ENCODE results near the gene NTNG1. TPM values are rescaled to one million over a fixed set of nuclear protein-coding genes. Genes with fewer than 3 reads are reported as not detected.
"Not testable (repeated sequence)": the region's sequence is repeated elsewhere in the genome, so short reads cannot be mapped to it uniquely, and the experiment has no call there.

Gene NTNG1
- total RNA-seq, 2 experiments from 2014 or later = 0.30 TPM; not detected in 1

- no peaks in the 10 kb centered on the region for H3K36me3 Mint-ChIP-seq
- POLR2A ChIA-PET = no interaction called here
- H3K9me3 Mint-ChIP-seq = no peaks in the 10 kb centered on the region
- DNase-seq (no peak), ATAC-seq (ENCODE audit: low read depth) (no peak)
- no peaks in the 10 kb centered on the region for H3K27me3 Mint-ChIP-seq
- no peaks in the 10 kb centered on the region for H3K4me1 Mint-ChIP-seq
- H3K4me3 Mint-ChIP-seq = no peak overlapping the region
- no peak overlapping the region for H3K27ac Mint-ChIP-seq
Observed at GRCh38 chr1:107195476-107195875, 54.6 kb downstream of the NTNG1 start.

- no peak for ATAC-seq (ENCODE audit: low read depth)
- no peaks in the 10 kb centered on the region for H3K4me1 Mint-ChIP-seq
- no peak for DNase-seq
- no peaks in the 10 kb centered on the region for H3K27me3 Mint-ChIP-seq
- H3K9me3 Mint-ChIP-seq = no peaks in the 10 kb centered on the region
- POLR2A ChIA-PET = no interaction called here
- H3K27ac Mint-ChIP-seq = no peak overlapping the region
- H3K36me3 Mint-ChIP-seq = no peaks in the 10 kb centered on the region
- no peak overlapping the region for H3K4me3 Mint-ChIP-seq
Observed at GRCh38 chr1:107196973-107197562, 56.2 kb downstream of the NTNG1 start.

- Mint-ChIP-seq H3K4me3 (no peak overlapping the region), H3K27me3 (no peaks in the 10 kb centered on the region), H3K36me3 (no peaks in the 10 kb centered on the region), H3K27ac (no peak overlapping the region), H3K9me3 (no peaks in the 10 kb centered on the region), H3K4me1 (no peaks in the 10 kb centered on the region)
- POLR2A ChIA-PET = no interaction called here
- DNase-seq = no peak
- ATAC-seq (ENCODE audit: low read depth) = no peak
Observed at GRCh38 chr1:107198561-107198960, 57.7 kb downstream of the NTNG1 start.

GRCh38 chr1:107200631-107201030 lies 59.8 kb downstream of the NTNG1 start:
- Mint-ChIP-seq H3K4me1 (no peaks in the 10 kb centered on the region), H3K27ac (no peak overlapping the region), H3K9me3 (no peaks in the 10 kb centered on the region), H3K27me3 (no peaks in the 10 kb centered on the region), H3K36me3 (no peaks in the 10 kb centered on the region), H3K4me3 (no peak overlapping the region)
- DNase-seq (no peak), ATAC-seq (ENCODE audit: low read depth) (no peak)
- POLR2A ChIA-PET = interaction anchor here (0.6 kb wide), 1 partner anchor 60 kb away, joined by 4 read pairs; no protein-coding TSS in a partner anchor

- H3K4me1 Mint-ChIP-seq = no peaks in the 10 kb centered on the region
- no peak overlapping the region for H3K4me3 Mint-ChIP-seq
- DNase-seq = no peak
- no peaks in the 10 kb centered on the region for H3K9me3 Mint-ChIP-seq
- ATAC-seq (ENCODE audit: low read depth) = no peak
- POLR2A ChIA-PET = no interaction called here
- H3K36me3 Mint-ChIP-seq = no peaks in the 10 kb centered on the region
- no peak overlapping the region for H3K27ac Mint-ChIP-seq
- no peaks in the 10 kb centered on the region for H3K27me3 Mint-ChIP-seq
Observed at GRCh38 chr1:107202007-107202406, 61.2 kb downstream of the NTNG1 start.

- DNase-seq = no peak
- Mint-ChIP-seq H3K9me3 (no peaks in the 10 kb centered on the region), H3K4me1 (no peaks in the 10 kb centered on the region), H3K27me3 (peaks cover 2% of the 10 kb centered on the region), H3K4me3 (no peak overlapping the region), H3K27ac (no peak overlapping the region), H3K36me3 (no peaks in the 10 kb centered on the region)
- no peak for ATAC-seq (ENCODE audit: low read depth)
- POLR2A ChIA-PET = no interaction called here
Observed at GRCh38 chr1:107213225-107213624, 72.4 kb downstream of the NTNG1 start.

- ATAC-seq (ENCODE audit: low read depth) (no peak), DNase-seq (no peak)
- no peak overlapping the region for H3K4me3 Mint-ChIP-seq
- H3K27ac Mint-ChIP-seq = no peak overlapping the region
- no peaks in the 10 kb centered on the region for H3K36me3 Mint-ChIP-seq
- POLR2A ChIA-PET = no interaction called here
- H3K4me1 Mint-ChIP-seq = no peaks in the 10 kb centered on the region
- H3K9me3 Mint-ChIP-seq = no peaks in the 10 kb centered on the region
- no peaks in the 10 kb centered on the region for H3K27me3 Mint-ChIP-seq
Observed at GRCh38 chr1:107220036-107220435, 79.2 kb downstream of the NTNG1 start.

- Mint-ChIP-seq H3K4me3 (no peak overlapping the region), H3K27ac (no peak overlapping the region), H3K36me3 (no peaks in the 10 kb centered on the region), H3K9me3 (no peaks in the 10 kb centered on the region), H3K27me3 (no peaks in the 10 kb centered on the region), H3K4me1 (no peaks in the 10 kb centered on the region)
- no peak for ATAC-seq (ENCODE audit: low read depth)
- POLR2A ChIA-PET = no interaction called here
- DNase-seq = no peak
Observed at GRCh38 chr1:107225706-107226105, 84.9 kb downstream of the NTNG1 start.

- DNase-seq = no peak
- no peak for ATAC-seq (ENCODE audit: low read depth)
- H3K4me3 Mint-ChIP-seq = no peak overlapping the region
- no peak overlapping the region for H3K27ac Mint-ChIP-seq
- H3K9me3 Mint-ChIP-seq = no peaks in the 10 kb centered on the region
- H3K4me1 Mint-ChIP-seq = no peaks in the 10 kb centered on the region
- H3K27me3 Mint-ChIP-seq = no peaks in the 10 kb centered on the region
- no peaks in the 10 kb centered on the region for H3K36me3 Mint-ChIP-seq
- POLR2A ChIA-PET = no interaction called here
Observed at GRCh38 chr1:107228704-107229371, 88.0 kb downstream of the NTNG1 start.

- Mint-ChIP-seq H3K9me3 (no peaks in the 10 kb centered on the region), H3K4me1 (no peaks in the 10 kb centered on the region), H3K36me3 (no peaks in the 10 kb centered on the region), H3K27ac (no peak overlapping the region), H3K4me3 (no peak overlapping the region), H3K27me3 (no peaks in the 10 kb centered on the region)
- DNase-seq (no peak), ATAC-seq (ENCODE audit: low read depth) (no peak)
- POLR2A ChIA-PET = no interaction called here
Observed at GRCh38 chr1:107229711-107230110, 88.9 kb downstream of the NTNG1 start.

- POLR2A ChIA-PET = no interaction called here
- H3K36me3 Mint-ChIP-seq = no peaks in the 10 kb centered on the region
- no peaks in the 10 kb centered on the region for H3K4me1 Mint-ChIP-seq
- H3K27ac Mint-ChIP-seq = no peak overlapping the region
- no peak overlapping the region for H3K4me3 Mint-ChIP-seq
- H3K9me3 Mint-ChIP-seq = no peaks in the 10 kb centered on the region
- ATAC-seq (ENCODE audit: low read depth) (no peak), DNase-seq (no peak)
- H3K27me3 Mint-ChIP-seq = no peaks in the 10 kb centered on the region
Observed at GRCh38 chr1:107230121-107230520, 89.3 kb downstream of the NTNG1 start.

GRCh38 chr1:107231291-107231690 lies 90.5 kb downstream of the NTNG1 start:
- Mint-ChIP-seq H3K36me3 (no peaks in the 10 kb centered on the region), H3K4me1 (no peaks in the 10 kb centered on the region), H3K9me3 (peaks cover 5% of the 10 kb centered on the region), H3K4me3 (no peak overlapping the region), H3K27me3 (no peaks in the 10 kb centered on the region), H3K27ac (no peak overlapping the region)
- POLR2A ChIA-PET = no interaction called here
- DNase-seq (no peak), ATAC-seq (ENCODE audit: low read depth) (no peak)

- Mint-ChIP-seq H3K9me3 (peaks cover 11% of the 10 kb centered on the region), H3K27ac (no peak overlapping the region), H3K4me1 (no peaks in the 10 kb centered on the region), H3K27me3 (no peaks in the 10 kb centered on the region), H3K36me3 (no peaks in the 10 kb centered on the region), H3K4me3 (no peak overlapping the region)
- no peak for ATAC-seq (ENCODE audit: low read depth)
- POLR2A ChIA-PET = no interaction called here
- DNase-seq = no peak
Observed at GRCh38 chr1:107232426-107232825, 91.6 kb downstream of the NTNG1 start.

GRCh38 chr1:107236760-107237159 lies 95.9 kb downstream of the NTNG1 start:
- DNase-seq; H3K4me3 Mint-ChIP-seq; H3K4me1 Mint-ChIP-seq; POLR2A ChIA-PET; H3K27me3 Mint-ChIP-seq; H3K27ac Mint-ChIP-seq; H3K36me3 Mint-ChIP-seq; ATAC-seq (ENCODE audit: low read depth): not testable (repeated sequence)
- peaks cover 11% of the 10 kb centered on the region for H3K9me3 Mint-ChIP-seq
